ENCODE results near the gene CPD. TPM values are rescaled to one million over a fixed set of nuclear protein-coding genes. Genes with fewer than 3 reads are reported as not detected.

CPD gene
- total and polyA plus RNA-seq, 2 of the 13 experiments (the other 11 are each of a cell fraction or from before 2014, with no cell fraction given), result 46.1 to 72.3 TPM

DNA sequence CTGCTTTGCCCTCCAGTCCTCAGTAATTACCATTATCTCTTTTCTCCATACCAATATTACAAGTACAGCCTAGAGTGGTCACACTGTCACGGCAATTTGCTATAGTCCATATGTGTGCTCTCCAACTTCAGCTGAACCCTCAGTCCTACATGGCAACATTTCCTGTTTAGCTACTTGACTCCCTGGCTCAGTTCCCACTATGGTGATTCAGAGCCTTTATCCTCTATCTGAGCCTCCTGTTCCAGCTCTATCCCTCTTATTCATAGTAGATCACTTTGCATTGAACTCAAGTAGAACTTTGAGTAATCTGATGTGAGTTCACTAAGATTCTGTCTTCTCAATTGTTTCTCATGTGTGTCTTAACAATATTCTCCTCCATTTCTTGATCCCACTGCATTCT lies 54.8 kb downstream of the CPD start:
- no peak for TF ChIP-seq DRAP1 (CRISPR knock-in tag; IDR thresholded peaks at IDR 0.05)
- no peak for TF ChIP-seq ZNF34 (CRISPR knock-in tag; IDR thresholded peaks at IDR 0.05; ENCODE audit: borderline replicate concordance)
- no peak for TF ChIP-seq SALL1 (CRISPR knock-in tag; IDR thresholded peaks at IDR 0.05)
- TF ChIP-seq IKZF1 (IDR thresholded peaks at IDR 0.05), result no peak
- TF ChIP-seq GLI4 (CRISPR knock-in tag; IDR thresholded peaks at IDR 0.05; ENCODE audit: borderline replicate concordance), result no peak
- no peak for TF ChIP-seq ARID2 (CRISPR knock-in tag; IDR thresholded peaks at IDR 0.05; ENCODE audit: borderline replicate concordance)
- TF ChIP-seq TMF1 (CRISPR knock-in tag; IDR thresholded peaks at IDR 0.05; ENCODE audit: low read depth), result no peak
- TF ChIP-seq FOXP1 (IDR thresholded peaks at IDR 0.05), result no peak
- no peak for TF ChIP-seq FOXP1 (CRISPR knock-in tag; IDR thresholded peaks at IDR 0.05)
- FAIRE-seq (no peak), ATAC-seq (no peak), DNase-seq (ENCODE audit: low spot score) (no peak)
- Histone ChIP-seq H2AFZ (ENCODE audit: low read length) (no peak overlapping the region), H4K20me1 (ENCODE audit: insufficient read depth, low read length) (no peaks in the 10 kb centered on the region), H3K9ac (ENCODE audit: insufficient read depth, low read depth, low read length) (no peak overlapping the region), H3K4me3 (replicated peaks in 1 of 3; ENCODE audit: insufficient read depth in 1 of 3, low read depth in 2 of 3, low read length in 3 of 3) (no peak overlapping the region), H3K79me2 (ENCODE audit: insufficient read depth, low read length) (peaks cover 2% of the 10 kb centered on the region), H3K27me3 (ENCODE audit: control insufficient read depth in 1 of 2, insufficient read depth in 2 of 2, low read length in 2 of 2) (no peaks in the 10 kb centered on the region), H3K36me3 (replicated peaks in 1 of 2; ENCODE audit: control insufficient read depth in 1 of 2, insufficient read depth in 2 of 2, low read length in 2 of 2) (peaks cover 7 to 57% of the 10 kb centered on the region in 2 experiments), H3K27ac (ENCODE audit: extremely low read length, insufficient read depth, low read length) (no peak overlapping the region), H3K9me3 (ENCODE audit: low read length) (no peaks in the 10 kb centered on the region), H3K4me2 (ENCODE audit: low read depth, low read length) (no peak overlapping the region), H3K4me1 (ENCODE audit: insufficient read depth, low read length) (no peaks in the 10 kb centered on the region)
- intact Hi-C loops (cut with micrococcal nuclease; ENCODE audit: unreplicated experiment), result no loop called here
- no TSS peak for BruUV-seq (replicated peaks)
- WGBS (ENCODE audit: low lambda C conversion rate), result 96% methylated on average over 1 of the region's 1 CpG
- CTCF ChIA-PET (ENCODE audit: low intra/inter-chr PET ratio, low total read pairs), result no interaction called here
- POLR2A ChIA-PET, result no interaction called here
- in situ Hi-C loops (cut with HindIII; ENCODE audit: extremely low pct_ligation_motif_present, low pct_unique_long_range_greater_than_20kb), result no loop called here

DNA sequence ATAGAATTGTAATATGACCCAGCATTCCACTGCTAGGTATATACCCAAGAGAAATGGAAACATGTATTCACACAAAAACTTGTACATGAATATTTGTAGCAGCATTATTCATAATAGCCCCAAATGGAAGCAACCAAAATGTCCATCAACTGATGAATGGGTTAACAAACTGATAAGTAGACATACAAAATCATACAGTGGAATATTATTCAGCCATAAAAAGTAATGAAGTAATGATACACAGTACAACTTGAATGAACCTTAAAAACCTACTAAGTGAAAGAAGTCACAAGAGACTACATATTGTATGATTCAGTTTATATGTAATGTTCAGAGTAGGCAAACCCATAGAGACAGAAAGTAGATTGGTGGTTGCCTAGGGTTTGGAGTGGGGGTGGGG lies 58.0 kb downstream of the CPD start:
- no TSS peak for BruUV-seq (replicated peaks)
- ChIA-PET POLR2A (no interaction called here), CTCF (ENCODE audit: low intra/inter-chr PET ratio, low total read pairs) (no interaction called here)
- H3K27me3 ChIP-seq (ENCODE audit: control insufficient read depth in 1 of 2, insufficient read depth in 2 of 2, low read length in 2 of 2), result no peaks in the 10 kb centered on the region
- no peaks in the 10 kb centered on the region for H3K79me2 ChIP-seq (ENCODE audit: insufficient read depth, low read length)
- no peaks in the 10 kb centered on the region for H4K20me1 ChIP-seq (ENCODE audit: insufficient read depth, low read length)
- H3K9ac ChIP-seq (ENCODE audit: insufficient read depth, low read depth, low read length), result no peak overlapping the region
- in situ Hi-C loops (cut with HindIII; ENCODE audit: extremely low pct_ligation_motif_present, low pct_unique_long_range_greater_than_20kb), result no loop called here
- DNase-seq (ENCODE audit: low spot score) (no peak), FAIRE-seq (no peak), ATAC-seq (no peak)
- no peak overlapping the region for H3K4me2 ChIP-seq (ENCODE audit: low read depth, low read length)
- no peak overlapping the region for H2AFZ ChIP-seq (ENCODE audit: low read length)
- no peak overlapping the region for H3K27ac ChIP-seq (ENCODE audit: extremely low read length, insufficient read depth, low read length)
- H3K4me3 ChIP-seq (replicated peaks in 1 of 3; ENCODE audit: insufficient read depth in 1 of 3, low read depth in 2 of 3, low read length in 3 of 3), result no peak overlapping the region
- no peaks in the 10 kb centered on the region for H3K9me3 ChIP-seq (ENCODE audit: low read length)
- no peaks in the 10 kb centered on the region for H3K4me1 ChIP-seq (ENCODE audit: insufficient read depth, low read length)
- intact Hi-C loops (cut with micrococcal nuclease; ENCODE audit: unreplicated experiment), result no loop called here
- peaks cover 7 to 42% of the 10 kb centered on the region in 2 experiments for H3K36me3 ChIP-seq (replicated peaks in 1 of 2; ENCODE audit: control insufficient read depth in 1 of 2, insufficient read depth in 2 of 2, low read length in 2 of 2)
- TF ChIP-seq NR3C1 (CRISPR knock-in tag; IDR thresholded peaks at IDR 0.05) (no peak), ZSCAN29 (CRISPR knock-in tag; conservative IDR thresholded peaks at IDR 0.05) (no peak), ZNF253 (CRISPR knock-in tag; IDR thresholded peaks at IDR 0.05; ENCODE audit: borderline replicate concordance) (no peak), ZKSCAN1 (IDR thresholded peaks at IDR 0.05; ENCODE audit: low read length) (no peak), HDAC1 (CRISPR knock-in tag; IDR thresholded peaks at IDR 0.05) (no peak), ZNF354B (CRISPR knock-in tag; IDR thresholded peaks at IDR 0.05) (no peak), KAT7 (CRISPR knock-in tag; IDR thresholded peaks at IDR 0.05; ENCODE audit: borderline replicate concordance) (no peak), IRF1 (CRISPR knock-in tag; IDR thresholded peaks at IDR 0.05; ENCODE audit: low read depth) (no peak), RFXAP (CRISPR knock-in tag; IDR thresholded peaks at IDR 0.05; ENCODE audit: borderline replicate concordance) (no peak)
- TF ChIP-seq, protein P1, sequence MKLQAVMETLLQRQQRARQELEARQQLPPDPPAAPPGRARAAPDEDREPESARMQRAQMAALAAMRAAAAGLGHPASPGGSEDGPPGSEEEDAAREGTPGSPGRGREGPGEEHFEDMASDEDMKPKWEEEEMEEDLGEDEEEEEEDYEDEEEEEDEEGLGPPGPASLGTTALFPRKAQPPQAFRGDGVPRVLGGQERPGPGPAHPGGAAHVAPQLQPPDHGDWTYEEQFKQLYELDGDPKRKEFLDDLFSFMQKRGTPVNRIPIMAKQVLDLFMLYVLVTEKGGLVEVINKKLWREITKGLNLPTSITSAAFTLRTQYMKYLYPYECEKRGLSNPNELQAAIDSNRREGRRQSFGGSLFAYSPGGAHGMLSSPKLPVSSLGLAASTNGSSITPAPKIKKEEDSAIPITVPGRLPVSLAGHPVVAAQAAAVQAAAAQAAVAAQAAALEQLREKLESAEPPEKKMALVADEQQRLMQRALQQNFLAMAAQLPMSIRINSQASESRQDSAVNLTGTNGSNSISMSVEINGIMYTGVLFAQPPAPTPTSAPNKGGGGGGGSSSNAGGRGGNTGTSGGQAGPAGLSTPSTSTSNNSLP (IDR thresholded peaks at IDR 0.05; ENCODE audit: low read depth, low read length), result no peak
